GM12872 (cell line): ENCODE results near the gene SLC2A10.

Source experiments
- CTCF ChIP-seq: IDR thresholded peaks from 3 replicates; pipeline ENCODE4 v1.5.1; 2011; ENCODE audit warnings: low read depth, mild to moderate bottlenecking, low read length, moderate library complexity; ENCODE audit not compliant: insufficient read depth

SLC2A10 gene

GRCh38 chr20:46725186-46726165, 16.0 kb downstream of the SLC2A10 start:
- no peak for TF ChIP-seq CTCF

- no peak for TF ChIP-seq CTCF
Measured at GRCh38 chr20:46731770-46732169, 22.3 kb downstream of the SLC2A10 start.

GRCh38 chr20:46735436-46735835, 26.0 kb downstream of the SLC2A10 start:
- no peak for TF ChIP-seq CTCF

GRCh38 chr20:46739431-46740213, 30.2 kb downstream of the SLC2A10 start:
- no peak for TF ChIP-seq CTCF

- TF ChIP-seq CTCF, result no peak
Measured at GRCh38 chr20:46740214-46740609, 30.8 kb downstream of the SLC2A10 start.

- no peak for TF ChIP-seq CTCF
Measured at GRCh38 chr20:46741924-46742668, 32.6 kb downstream of the SLC2A10 start.

- TF ChIP-seq CTCF, result no peak
Measured at GRCh38 chr20:46742669-46743045, 33.2 kb downstream of the SLC2A10 start.
